HS-5 (cell line): ENCODE results near the gene IFI30.
A peak's percentile ranks its signal among the peaks of the same experiment; 100 is the strongest.
"Not testable (repeated sequence)": the region's sequence is repeated elsewhere in the genome, so short reads cannot be mapped to it uniquely, and the experiment has no call there.

Experiments
- DNase-seq: peaks from one replicate; pipeline ENCODE4 v3.0.0-alpha.2; 2012; ENCODE audit warnings: low read depth

IFI30 gene

GRCh38 chr19:18203408-18203862 is 29.8 kb downstream of the IFI30 start:
- no peak for DNase-seq

- DNase-seq: peak; percentile 98
These were observed 30.3 kb downstream of the IFI30 start, which contains the start of gene RAB3A for GRCh38 chr19:18203863-18204393. Gene RAB3A (minus strand): TSS chr19:18204042. CDS start chr19:18202740, 1,302 bp downstream.

GRCh38 chr19:18204394-18205199 is 31.0 kb downstream of the IFI30 start:
- DNase-seq: no peak

GRCh38 chr19:18205200-18205892 is 31.7 kb downstream of the IFI30 start:
- no peak for DNase-seq

- DNase-seq: no peak
These were observed 32.4 kb downstream of the IFI30 start for GRCh38 chr19:18206018-18206417.

GRCh38 chr19:18208098-18208951 is 34.7 kb downstream of the IFI30 start:
- DNase-seq: peak; percentile 34

- DNase-seq: not testable (repeated sequence)
These were observed 36.3 kb downstream of the IFI30 start for GRCh38 chr19:18209912-18210311.

GRCh38 chr19:18211683-18212082 is 38.1 kb downstream of the IFI30 start:
- no peak for DNase-seq

GRCh38 chr19:18214779-18215433 is 41.3 kb downstream of the IFI30 start:
- DNase-seq: no peak

- no peak for DNase-seq
These were observed 43.2 kb downstream of the IFI30 start for GRCh38 chr19:18216789-18217188.

GRCh38 chr19:18218159-18218558 is 44.5 kb downstream of the IFI30 start:
- no peak for DNase-seq

GRCh38 chr19:18218600-18218999 is 45.0 kb downstream of the IFI30 start:
- no peak for DNase-seq

- no peak for DNase-seq
These were observed 46.5 kb downstream of the IFI30 start for GRCh38 chr19:18219911-18220631.

- no peak for DNase-seq
These were observed 47.1 kb downstream of the IFI30 start for GRCh38 chr19:18220632-18221275.

GRCh38 chr19:18221815-18222725 is 48.5 kb downstream of the IFI30 start:
- DNase-seq: no peak

GRCh38 chr19:18223860-18224524 is 50.4 kb downstream of the IFI30 start:
- DNase-seq: no peak

GRCh38 chr19:18224525-18225354 is 51.1 kb downstream of the IFI30 start:
- peak; percentile 96 for DNase-seq

GRCh38 chr19:18225355-18225701 is 51.7 kb downstream of the IFI30 start:
- no peak for DNase-seq
